Myocyte (in vitro differentiated cells): Measurements from ENCODE around the gene SLC25A30. TPM values are rescaled to one million over a fixed set of nuclear protein-coding genes. Genes with fewer than 3 reads are reported as not detected.
"Not testable (repeated sequence)": the region's sequence is repeated elsewhere in the genome, so short reads cannot be mapped to it uniquely, and the experiment has no call there.

Experiments used
- DNase-seq: peaks from one replicate; pipeline ENCODE4 v3.0.0-alpha.2; 2012; ENCODE audit warnings: low read depth
- total RNA-seq: library from RNA; depleted of rRNA; stranded (reverse); fragments of >200 nt; gene quantifications from 2 replicates; pipeline ENCODE4 v1.2.3, GENCODE V29; 2014

Gene SLC25A30
- total RNA-seq, 1 donor from 2014 or later, result 12.3 TPM

DNA sequence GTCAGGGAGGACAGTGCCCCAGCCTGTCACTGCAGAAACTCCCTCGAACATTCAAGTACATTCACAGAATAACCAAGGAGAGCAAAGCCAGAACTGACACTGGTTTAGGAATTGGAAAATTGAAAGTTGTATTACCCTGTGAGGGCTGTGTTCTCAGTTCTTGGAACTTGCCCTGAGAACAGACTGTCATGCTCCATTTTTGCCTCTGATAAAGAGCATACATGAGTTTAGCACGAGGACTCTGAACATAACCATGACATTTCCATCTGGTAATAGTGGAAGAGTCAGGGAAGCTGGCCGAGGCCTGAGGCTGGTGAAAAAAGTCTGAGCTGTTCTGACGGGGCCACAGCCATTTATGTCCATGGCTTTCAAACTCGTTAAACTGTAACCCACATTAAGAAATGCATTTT, 15.2 kb upstream of the SLC25A30 start:
- no peak for DNase-seq

DNA sequence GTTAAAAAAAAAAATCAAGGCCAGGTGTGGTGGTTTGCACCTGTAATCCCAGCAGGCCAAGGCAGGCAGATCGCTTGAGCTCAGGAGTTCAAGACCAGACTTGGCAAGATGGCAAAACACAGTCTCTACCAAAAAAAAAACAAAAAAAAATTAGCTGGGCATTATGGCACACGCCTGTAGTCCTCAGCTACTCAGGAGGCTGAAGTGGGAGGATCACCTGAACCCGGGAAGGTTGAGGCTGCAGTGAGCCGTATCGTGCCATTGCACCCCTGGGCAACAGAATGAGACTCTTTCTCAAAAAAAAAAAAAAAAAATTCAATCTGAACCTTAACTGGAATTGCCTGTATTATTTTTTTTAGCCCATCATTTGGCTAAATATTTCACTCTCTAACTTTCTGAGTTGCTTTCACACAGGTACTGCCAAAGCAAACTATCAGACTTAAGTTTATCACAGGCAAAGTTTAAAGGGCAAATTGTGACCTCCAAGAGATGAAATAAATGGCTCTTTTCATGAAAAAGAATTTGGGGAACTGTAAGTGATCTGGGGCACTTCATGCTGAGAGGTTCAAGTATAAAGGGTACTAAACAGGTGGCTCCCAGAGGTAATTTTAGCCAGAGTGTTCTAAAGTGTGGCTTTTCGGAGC, 14.7 kb upstream of the SLC25A30 start:
- no peak for DNase-seq

DNA sequence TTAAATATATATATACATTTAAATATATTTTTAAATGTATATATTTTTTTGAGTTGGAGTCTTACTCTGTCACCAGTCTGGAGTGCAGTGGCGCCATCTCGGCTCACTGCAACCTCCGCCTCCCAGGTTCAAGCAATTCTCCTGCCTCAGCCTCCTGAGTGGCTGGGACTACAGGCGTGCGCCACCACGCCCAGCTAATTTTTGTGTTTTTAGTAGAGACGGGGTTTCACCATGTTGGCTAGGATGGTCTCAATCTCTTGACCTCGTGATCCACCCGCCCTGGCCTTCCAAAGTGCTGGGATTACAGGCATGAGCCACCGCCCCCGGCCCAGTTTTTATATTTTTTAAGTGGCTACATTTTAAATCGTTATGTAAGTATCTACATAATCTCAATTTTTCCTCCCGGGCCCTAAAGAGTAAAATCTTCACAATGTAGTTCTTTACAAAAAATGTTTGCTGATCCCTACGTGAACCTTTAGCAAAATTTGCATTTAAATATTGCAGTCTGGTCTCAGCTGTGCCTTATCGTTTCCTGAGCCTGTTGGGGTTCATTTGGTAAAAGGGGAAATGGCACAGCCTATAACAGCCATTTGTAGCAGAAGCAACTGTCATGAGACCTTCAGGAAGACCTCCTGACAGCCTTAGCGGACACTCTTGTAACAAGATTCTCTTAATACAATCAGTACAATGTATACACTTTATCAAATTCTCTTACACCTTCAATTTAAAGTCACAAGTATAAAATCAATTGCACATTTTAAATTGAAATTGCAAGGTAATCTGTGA, 8.1 kb upstream of the SLC25A30 start:
- not testable (repeated sequence) for DNase-seq

DNA sequence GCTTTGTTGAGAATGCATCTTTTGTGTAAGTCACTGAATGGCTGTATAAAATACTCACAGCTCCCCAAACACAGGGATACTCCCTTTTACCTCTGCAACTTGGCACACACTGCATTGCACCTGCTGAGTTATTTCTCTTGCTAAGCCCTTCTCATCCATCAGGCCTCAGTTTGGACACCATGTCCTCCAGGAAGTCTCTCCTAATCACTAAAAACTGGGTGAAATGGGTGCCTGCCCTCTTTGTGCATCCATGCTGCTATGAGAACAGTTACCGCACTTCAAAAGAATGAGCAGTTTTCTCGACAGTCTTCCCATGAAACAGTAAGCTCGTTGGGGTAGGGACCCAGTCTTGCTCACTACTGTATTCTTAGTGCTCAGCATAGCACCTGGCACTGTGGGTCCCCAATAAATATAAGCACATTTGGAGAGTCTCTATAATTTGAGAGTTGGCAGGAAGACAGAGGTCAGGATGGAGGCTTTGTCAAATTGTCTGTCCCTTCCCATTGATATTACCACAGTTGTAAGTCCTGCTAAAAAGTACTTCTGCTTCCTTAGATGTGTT, 4.6 kb upstream of the SLC25A30 start:
- DNase-seq, result no peak

DNA sequence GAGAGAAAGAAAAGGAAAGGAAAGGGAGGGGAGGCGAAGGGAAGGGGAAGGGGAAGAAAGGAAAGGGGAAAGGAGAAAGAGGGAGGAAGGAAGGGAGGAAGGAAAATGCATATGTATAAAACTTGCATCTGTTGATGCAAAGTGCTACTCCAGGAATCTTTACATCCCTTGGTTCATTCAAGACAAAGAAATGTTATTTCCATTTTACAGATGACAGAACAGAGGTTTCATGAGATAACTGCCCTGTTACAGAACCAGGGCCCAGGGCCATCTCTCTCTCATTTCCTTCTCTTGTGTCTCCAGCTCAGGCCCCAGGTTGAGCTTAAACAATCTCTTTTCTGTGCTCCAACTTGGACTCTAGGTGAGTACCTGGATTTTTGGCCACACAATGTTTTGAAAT, 1.8 kb upstream of the SLC25A30 start:
- no peak for DNase-seq

DNA sequence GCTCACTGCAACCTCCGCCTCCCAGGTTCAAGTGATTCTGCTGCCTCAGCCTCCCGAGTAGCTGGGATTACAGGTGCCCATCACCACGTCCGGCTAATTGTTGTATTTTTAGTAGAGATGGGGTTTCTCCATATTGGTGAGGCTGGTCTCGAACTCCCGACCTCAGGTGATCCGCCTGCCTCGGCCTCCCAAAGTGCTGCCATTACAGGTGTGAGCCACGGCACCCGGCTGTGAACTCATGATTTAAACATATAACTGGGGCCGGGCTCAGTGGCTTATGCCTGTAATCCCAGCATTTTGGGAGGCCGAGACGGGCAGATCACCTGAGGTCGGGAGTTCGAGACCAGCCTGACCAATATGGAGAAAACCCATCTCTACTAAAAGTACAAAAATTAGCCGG, 1.2 kb upstream of the SLC25A30 start:
- not testable (repeated sequence) for DNase-seq

DNA sequence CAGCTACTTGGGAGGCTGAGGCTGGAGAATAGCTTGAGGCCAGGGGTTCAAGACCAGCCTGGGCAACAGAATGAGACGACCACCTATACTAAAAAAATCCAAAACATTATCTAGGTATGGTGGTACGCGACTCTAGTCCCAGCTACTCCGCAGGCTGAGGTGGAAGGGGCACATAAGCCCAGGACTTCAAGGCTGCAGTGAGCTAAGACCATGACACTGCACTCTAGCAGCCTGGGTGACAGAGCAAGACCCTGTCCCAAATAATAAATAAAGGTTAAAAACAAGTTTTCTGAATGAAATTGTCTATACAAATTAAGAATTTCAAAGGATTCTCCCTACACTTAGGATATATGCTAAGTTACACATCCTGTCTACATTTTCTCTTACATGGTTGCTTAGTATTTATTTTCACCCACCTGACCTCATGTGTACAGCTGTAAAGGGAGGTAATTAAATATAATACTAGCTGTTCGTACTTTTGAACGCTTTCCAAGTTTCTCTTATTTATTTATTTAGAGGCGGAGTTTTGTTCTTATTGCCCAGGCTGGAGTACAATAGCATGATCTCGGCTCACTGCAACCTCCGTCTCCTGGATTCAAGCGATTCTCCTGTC, 1.6 kb downstream of the SLC25A30 start:
- no peak for DNase-seq

DNA sequence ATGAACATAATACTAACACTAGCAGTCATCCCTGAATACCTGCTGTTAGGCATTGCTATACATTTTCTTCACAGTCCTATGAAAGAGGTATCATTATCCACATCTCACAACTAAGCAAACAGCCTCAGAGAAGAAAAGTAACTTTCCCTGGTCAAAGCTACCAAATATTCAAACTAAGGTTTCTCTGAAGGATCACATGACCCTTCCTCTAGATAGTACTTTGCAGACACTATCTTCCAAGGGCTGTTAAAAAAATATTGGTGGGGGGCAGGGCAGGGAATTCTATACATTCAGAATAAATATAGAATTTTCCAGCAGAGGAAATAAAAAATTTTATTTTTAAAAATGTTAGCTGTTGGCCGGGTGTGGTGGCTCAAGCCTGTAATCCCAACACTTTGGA, 3.1 kb downstream of the SLC25A30 start:
- DNase-seq, result no peak

DNA sequence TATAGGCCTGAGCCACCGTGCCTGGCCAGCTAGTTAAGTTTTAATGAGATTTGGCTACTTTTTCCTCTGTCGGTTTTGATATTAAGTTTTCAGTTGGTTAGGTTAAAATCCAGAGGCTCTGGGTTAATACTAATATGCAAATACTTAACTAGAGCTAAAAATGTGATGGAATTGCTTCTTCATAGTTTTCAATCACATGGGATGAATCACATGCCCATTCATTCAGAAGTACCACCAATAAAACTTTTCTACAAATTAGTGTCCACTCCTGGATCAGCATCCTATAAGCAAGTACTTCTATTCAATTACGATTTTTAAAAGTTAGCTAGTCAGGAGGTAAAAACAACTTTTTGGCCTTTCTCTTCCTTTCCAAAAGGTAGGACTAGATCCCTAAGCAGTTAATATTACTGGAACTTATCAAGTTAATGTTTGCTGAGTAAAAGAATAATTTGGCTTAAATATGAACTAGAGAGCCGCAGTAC, 4.3 kb downstream of the SLC25A30 start:
- DNase-seq, result no peak

DNA sequence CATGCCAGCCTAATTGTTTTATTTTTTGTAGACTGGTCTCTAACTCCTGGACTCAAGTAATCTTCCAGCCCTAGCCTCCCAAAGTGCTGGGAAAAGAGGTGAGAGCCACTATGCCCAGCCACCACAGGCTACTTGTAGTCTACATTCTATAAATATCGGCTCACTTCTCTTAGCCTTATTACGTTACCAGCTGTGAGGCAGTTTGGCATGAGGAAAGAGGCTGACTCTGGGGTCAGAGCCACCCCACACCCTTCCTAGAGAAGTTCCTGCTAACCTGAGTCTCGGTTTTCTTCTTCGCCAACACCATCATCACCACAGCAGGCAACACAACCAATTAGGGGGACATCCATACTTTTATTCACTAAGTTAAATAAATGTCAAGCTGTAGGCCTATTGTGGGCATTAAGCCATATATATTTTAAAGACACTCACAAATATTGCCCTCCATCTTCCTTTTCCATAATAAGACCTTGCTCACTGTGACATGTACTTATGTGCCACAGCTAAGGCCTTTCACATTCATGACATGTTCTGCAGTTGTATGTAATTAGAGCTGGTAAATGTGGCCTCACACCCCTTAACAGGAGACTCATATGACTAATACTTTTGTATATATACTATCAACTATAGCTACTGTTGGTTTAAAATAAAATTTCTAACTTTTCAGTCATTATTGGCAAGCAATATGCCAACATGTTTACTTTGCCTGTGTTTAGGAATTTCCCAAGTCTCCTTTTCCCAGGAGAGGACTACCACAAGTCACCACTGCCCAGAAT, 5.7 kb downstream of the SLC25A30 start:
- DNase-seq, result peak; percentile 40

DNA sequence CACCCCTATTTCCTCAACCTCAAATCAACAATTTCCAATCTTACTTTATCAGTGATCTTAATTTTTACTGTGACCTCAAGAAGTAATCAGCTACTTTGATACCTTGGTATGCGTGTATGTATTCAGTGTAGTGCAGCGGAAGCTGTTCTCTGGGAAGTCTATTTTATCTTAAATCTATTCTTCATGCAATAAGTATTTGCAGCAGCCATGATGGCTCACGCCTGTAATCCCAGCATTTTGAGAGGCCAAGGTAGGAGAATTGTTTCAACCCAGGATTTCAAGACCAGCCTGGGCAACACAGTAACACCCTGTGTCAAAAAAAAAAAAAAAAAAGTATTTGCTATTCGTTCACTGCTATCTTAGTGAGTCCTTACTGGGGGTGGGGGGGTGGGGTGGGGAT, 6.5 kb downstream of the SLC25A30 start:
- no peak for DNase-seq

DNA sequence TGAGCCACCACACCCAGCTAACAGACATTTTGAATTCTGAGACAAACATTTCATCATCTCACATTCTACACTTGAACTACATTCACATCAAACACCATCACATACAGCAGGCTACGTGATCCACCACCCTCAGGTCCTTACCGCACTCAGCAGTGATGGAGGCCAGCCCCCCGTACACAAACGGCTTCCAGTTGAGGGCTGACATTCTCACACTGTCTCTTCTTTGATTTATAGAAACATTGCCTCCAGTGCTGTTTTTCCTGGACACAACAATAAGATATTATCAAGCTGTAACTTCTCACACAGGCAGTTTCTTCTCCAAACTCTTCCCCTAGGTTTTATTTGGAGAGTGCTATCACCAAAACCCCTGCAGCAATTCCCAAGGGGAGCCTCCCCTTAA, 7.0 kb downstream of the SLC25A30 start:
- DNase-seq, result no peak

DNA sequence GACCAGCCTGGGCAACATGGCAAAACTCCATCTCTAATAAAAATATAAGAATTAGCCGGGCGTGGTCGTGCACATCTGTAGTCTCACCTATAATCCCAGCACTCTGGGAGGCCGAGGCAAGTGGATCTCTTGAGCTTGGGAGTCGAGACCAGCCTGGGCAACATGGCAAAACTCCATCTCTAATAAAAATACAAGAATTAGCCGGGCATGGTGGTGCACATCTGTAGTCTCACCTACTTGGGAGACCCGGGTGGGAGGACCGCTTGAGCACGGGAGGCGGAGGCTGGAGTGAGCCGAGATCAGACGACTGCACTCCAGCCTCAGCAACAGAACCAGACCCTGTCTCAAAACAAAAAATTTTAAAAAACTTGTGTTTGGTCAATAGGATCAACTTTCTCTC, 7.7 kb downstream of the SLC25A30 start:
- DNase-seq, result no peak

DNA sequence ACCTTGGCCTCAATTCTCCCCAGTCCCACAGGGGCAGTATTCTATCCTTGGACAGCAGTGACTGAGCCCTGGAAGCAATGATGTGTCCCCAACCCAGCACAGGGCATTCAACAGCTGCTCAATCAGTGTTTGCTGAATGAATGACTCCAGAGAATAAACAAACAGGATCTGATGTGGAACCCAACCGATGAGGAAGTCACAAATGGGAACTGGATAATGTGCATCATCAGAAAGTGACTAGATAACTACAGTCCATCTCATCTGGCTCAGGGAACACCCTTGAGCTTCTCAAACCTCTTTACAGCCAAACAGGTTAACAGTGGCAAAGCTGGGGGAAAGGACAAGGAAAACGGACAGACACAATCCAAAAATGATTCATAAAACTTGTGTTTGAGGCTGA, 8.2 kb downstream of the SLC25A30 start:
- DNase-seq, result no peak

DNA sequence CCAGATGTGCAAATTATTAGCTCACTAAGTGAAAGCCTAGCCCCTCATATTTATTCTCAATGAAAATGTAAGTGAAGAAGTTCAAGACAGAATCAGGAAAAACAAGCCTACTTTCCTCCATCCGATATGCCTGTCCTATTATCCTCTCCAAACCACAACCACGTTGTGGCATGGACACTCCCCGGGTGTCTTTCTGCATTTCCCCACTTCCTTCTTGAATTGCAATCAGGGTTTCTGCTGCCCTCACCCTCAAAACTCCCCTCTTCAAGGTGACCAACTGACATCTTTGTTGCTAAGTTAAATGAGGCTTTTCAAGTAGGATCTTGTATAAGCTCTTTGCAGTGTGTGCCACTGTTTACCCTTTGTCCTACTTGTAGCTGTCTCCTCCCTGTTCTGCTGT, 11.8 kb downstream of the SLC25A30 start:
- no peak for DNase-seq

DNA sequence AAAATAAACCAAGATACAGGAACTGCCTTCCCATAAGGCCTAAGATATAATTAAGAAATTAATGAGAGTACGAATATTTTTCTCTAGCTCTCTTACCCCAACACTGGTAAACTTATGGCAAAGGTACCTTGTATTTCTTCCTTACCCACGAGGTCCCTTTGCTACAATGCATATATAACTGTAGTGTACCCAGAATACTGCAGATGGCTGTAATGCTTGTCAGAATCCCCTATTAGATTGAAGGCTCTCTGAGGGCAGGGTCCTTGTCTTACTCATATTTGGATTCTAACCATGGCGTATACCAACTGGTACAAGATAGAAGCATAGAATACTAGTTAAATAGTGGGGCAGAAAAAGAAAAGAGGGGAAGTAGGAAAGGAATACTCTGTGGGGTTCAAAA, 15.1 kb downstream of the SLC25A30 start:
- DNase-seq, result no peak

DNA sequence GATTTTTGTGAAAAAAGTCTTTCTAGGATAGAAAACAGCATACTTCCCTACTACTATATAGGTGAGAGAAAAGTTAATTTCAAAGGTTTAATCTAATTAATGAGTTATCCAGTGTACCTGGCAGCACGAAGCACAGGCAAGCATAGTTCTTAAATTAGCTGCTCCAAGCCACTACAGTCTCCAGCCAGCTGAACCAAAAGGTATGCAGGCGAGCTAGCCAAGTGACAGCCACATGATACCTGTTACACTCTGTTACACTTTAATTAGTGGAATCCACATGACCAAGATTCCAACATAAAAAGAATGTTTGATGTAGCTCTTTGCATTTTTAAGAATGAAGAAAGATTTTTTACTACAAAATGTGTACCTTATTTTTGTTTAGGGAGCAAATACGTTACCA, 15.5 kb downstream of the SLC25A30 start:
- DNase-seq, result no peak

DNA sequence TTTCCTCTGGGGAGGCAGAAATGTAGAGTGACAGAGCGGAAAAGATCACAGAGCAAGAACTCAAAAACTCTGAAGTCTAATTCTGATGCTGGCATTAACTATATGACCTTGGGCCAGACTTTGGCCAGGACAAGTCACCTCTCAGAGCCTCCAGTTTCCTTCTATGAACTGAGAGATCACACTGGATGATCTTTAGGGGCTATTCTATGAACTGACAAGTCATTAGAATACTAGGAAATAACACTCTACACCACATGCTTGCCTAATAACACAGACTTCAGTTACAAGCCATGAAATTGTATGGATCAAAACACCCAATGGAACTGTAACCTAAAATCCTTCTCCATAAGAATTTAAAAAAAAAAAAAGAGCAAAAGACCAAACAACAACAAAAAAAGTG, 16.9 kb downstream of the SLC25A30 start:
- DNase-seq, result no peak

DNA sequence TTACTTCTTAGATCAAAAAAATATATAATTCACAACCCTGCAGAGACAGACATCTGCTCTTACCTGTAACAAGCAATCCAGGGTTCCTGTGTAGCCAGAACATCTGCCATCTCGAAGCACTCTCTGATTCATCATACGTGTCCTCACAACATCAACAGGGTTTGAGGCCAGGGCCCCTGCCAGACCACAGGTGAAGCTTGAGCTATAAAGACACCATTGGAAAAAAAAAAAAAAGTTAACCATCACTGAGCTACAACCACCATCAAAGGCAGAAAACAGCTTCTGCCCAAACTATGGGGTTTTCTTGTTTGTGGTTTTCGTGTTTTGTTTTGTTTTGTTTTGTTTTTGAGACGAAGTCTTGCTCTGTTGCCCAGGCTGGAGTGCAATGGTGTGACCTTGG, 19.3 kb downstream of the SLC25A30 start:
- no peak for DNase-seq

DNA sequence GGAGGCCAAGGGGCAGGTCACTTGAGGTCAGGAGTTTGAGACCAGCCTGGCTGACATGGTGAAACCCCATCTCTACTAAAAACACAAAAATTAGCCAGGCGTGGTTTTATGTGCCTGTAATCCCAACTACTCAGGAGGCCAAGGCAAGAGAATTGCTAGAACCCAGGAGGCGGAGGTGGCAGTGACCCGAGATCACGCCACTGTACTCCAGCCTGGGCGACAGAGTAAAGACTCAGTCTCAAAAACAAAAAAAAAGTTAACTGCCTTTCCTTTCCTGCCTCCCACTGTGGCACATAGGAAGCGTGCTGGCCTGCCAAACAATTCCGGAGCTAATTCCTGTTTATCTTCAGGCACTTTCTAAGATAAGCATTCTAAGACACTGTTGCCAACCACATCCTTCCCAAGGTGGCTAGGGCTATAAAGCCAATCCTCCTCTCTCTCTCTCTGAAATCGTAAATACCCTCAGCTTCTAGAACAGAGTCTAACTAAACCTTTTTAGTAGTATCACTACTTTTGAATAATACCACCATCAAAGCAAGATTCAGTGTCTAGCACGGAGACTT, 21.6 kb downstream of the SLC25A30 start:
- no peak for DNase-seq

DNA sequence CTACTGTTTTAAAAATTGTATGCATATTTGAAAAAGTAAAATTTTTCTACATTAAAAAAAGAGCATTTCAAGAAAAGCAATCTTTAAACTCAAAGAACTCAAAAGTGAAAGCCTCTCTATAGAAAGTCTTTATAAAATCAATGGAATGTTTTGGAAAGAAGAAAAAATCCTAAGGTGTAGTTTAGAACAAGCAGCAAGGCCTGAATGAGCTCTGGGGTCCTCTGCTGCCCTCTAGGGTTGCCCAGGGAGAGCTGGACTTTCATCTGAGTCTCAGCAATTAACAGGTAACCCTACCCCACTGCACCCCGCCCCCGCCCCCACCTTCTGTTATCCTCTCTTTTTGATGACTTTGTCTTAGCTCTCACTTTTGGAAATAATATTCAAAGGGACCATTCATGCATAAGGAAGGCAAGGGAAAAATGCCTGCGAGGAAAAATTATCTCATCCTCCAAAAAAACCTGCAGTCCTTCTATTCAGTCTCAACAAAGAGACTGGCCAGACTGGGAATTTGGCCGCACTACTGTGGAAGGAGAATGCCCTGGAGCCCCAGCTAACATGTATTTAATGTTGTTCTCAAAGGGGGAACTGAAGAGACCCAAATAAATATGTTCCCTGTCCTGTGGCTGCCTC, 24.1 kb downstream of the SLC25A30 start:
- peak; percentile 61 for DNase-seq
